Lower leg skin (tissue), 4 donors: ENCODE measurements around the gene RPAIN. TPM values are rescaled to one million over a fixed set of nuclear protein-coding genes. Genes with fewer than 3 reads are reported as not detected.
A peak's percentile ranks its signal among the peaks of the same experiment; 100 is the strongest.
"Not testable (repeated sequence)": the region's sequence is repeated elsewhere in the genome, so short reads cannot be mapped to it uniquely, and the experiment has no call there.

Experiments used
- DNase-seq, 2 donors: peaks; one replicate each; pipeline ENCODE4 v3.0.0-alpha.2; 2019; ENCODE audit warnings: low spot score in 2 of 2
- H3K4me3 ChIP-seq: fragments of 200-600 bp; sonication (generic); 2 replicates; pipeline ENCODE4 v1.5.1; 2017; ENCODE audit warnings: mild to moderate bottlenecking, low read depth; ENCODE audit not compliant: poor library complexity, severe bottlenecking
- CTCF ChIP-seq, 3 donors: fragments of 450-650 bp; IDR thresholded peaks; one replicate each; pipeline ENCODE4 v1.5.1; 2016; ENCODE audit warnings: antibody characterized with exemption in 3 of 3, mild to moderate bottlenecking in 3 of 3, moderate library complexity in 2 of 3
- POLR2A ChIP-seq, 2 donors: fragments of 450-650 bp; IDR thresholded peaks; one replicate each; pipeline ENCODE4 v1.6.1; 2016 to 2017; ENCODE audit warnings: antibody characterized with exemption in 2 of 2, mild to moderate bottlenecking in 1 of 2, moderate library complexity in 1 of 2
- WGBS, 2 donors: methylation state at CpG; one replicate each; pipeline ENCODE4 v1.1.5; 2018; 5-methylcytosine and 5-hydroxymethylcytosine counted together
- intact Hi-C: fragments of 100-400 bp; cut with DNase I; formaldehyde crosslinking; loops from one replicate; pipeline ENCODE4 v1.15.0; 2023; ENCODE audit warnings: low total_unique reads
- total RNA-seq, 4 donors: library from RNA; depleted of rRNA; stranded (reverse); fragments of >200 nt; gene quantifications; one replicate each; pipeline ENCODE4 v1.1.0, GENCODE V29; 2016

The RPAIN gene
- total RNA-seq, 4 donors from 2014 or later: 17.4 to 68.0 (median 41.3) TPM

- 94 to 97% methylated on average over 3 of the region's 3 CpGs for WGBS, 2 donors
- intact Hi-C loops: no loop called here
- no peak for DNase-seq
- H3K4me3 ChIP-seq: no peak overlapping the region
- no peak for TF ChIP-seq POLR2A (IDR thresholded peaks at IDR 0.05)
- TF ChIP-seq CTCF (IDR thresholded peaks at IDR 0.05): no peak
These were observed 10.5 kb downstream of the RPAIN start for GRCh38 chr17:5430413-5430999.

DNA sequence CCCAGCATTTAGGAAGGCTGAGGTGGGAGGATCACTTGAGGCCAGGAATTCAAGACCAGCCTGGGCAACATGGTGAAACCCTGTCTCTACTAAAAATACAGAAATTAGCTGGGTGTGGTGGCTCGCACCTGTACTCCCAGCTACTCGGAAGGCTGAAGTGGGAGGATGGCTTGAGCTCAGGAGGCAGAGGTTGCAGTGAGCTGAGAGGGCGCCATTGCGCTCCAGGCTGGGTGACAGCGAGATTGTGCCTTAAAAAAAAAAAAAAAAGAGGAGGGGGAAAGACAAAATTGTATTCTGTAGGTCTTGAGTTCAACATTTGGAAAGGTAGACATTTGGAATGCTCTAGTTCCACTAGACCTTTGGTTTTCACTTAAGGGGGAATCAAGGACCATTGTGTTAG is 11.3 kb downstream of the RPAIN start:
- DNase-seq, intact Hi-C loops, H3K4me3 ChIP-seq: not testable (repeated sequence)
- 76 to 78% methylated on average over 5 of the region's 5 CpGs for WGBS, 2 donors

- DNase-seq: no peak
- TF ChIP-seq POLR2A (IDR thresholded peaks at IDR 0.05) (no peak), CTCF (IDR thresholded peaks at IDR 0.05) (no peak)
- H3K4me3 ChIP-seq: no peak overlapping the region
- 54 to 60% methylated on average over 3 of the region's 3 CpGs for WGBS, 2 donors
- intact Hi-C loops: no loop called here
These were observed 12.1 kb downstream of the RPAIN start for GRCh38 chr17:5431949-5432556.

DNA sequence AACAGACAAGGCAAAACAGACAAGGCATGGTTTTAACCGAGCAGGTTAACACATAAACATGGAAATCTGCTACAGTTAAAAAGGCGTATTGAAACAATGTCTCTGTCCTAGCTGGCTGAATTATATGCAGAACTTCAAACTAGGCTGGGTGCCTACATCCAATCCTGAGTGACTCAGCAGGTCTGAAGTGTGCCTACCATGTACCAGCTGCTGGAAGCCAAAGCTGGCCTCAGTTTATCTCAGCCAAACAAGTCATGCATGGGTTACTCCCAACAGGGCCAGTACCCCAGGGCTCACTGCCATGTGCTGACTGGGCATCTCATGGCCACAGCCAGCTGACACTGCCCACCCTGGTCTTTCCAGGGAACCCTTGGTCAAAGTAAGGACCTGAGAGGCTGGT is 15.0 kb downstream of the RPAIN start:
- H3K4me3 ChIP-seq: no peak overlapping the region
- TF ChIP-seq CTCF (IDR thresholded peaks at IDR 0.05) (no peak), POLR2A (IDR thresholded peaks at IDR 0.05) (no peak)
- intact Hi-C loops: no loop called here
- 91 to 95% methylated on average over 2 of the region's 2 CpGs for WGBS, 2 donors
- DNase-seq: no peak

GRCh38 chr17:5435781-5436315 is 15.9 kb downstream of the RPAIN start:
- intact Hi-C loops, DNase-seq, H3K4me3 ChIP-seq: not testable (repeated sequence)
- 78 to 85% methylated on average over 12 of the region's 12 CpGs for WGBS, 2 donors

DNA sequence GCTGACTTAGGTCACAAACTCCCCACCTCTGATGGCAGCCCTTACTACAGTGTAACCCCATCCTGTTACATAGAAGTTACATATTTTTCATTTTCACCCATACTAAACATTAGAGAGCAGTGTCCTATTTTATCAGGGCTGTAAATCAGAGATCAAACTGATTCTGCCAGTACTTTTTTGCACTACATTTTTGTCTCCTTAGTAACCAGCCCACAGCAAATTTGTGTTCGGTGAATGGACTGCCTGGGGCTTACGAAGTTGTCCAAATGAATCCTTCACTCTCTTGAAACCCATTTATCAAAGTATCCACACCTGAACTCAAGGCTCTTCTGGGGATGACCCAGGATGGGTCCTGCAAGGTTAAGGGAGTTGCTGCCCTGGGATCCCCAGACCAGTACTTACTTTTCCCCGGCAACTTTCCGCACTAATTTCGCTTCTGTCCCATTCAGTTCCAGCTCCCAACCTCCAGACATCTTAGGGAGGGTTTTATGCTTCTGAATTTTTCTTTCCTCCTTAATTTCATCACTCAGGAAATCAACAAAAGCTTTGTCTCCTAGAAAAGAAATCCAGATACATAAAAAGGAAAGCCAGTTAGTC is 17.8 kb downstream of the RPAIN start:
- WGBS, 2 donors: 40 to 47% methylated on average over 5 of the region's 5 CpGs
- H3K4me3 ChIP-seq: peak overlapping the region; percentile 81
- no peak for DNase-seq
- TF ChIP-seq CTCF (IDR thresholded peaks at IDR 0.05) (no peak), POLR2A (IDR thresholded peaks at IDR 0.05) (no peak)
- intact Hi-C loops: no loop called here
